HEK293 (cell line): ENCODE data around the gene CRIM1.

Experiments
- KLF10 ChIP-seq: fragments of 450-650 bp; IDR thresholded peaks from 2 replicates; pipeline ENCODE4 v1.5.1; 2018; ENCODE audit warnings: missing biosample characterization, mild to moderate bottlenecking, missing genetic modification characterization
- ZBTB7A ChIP-seq: fragments of 450-650 bp; formaldehyde crosslinking; IDR thresholded peaks from 2 replicates; pipeline ENCODE4 v1.5.1; 2016; ENCODE audit warnings: low read depth, missing biosample characterization, missing genetic modification characterization
- ZNF2 ChIP-seq: fragments of 450-650 bp; formaldehyde crosslinking; IDR thresholded peaks from 2 replicates; pipeline ENCODE4 v1.5.1; 2016; ENCODE audit warnings: missing biosample characterization, missing genetic modification characterization
- TF ChIP-seq, protein P1 (sequence below): fragments of 450-650 bp; formaldehyde crosslinking; IDR thresholded peaks from 2 replicates; pipeline ENCODE4 v1.5.1; 2016; ENCODE audit warnings: missing biosample characterization, missing genetic modification characterization
- TF ChIP-seq, protein P2 (sequence below): fragments of 450-650 bp; formaldehyde crosslinking; IDR thresholded peaks from 2 replicates; pipeline ENCODE4 v1.5.1; 2016; ENCODE audit warnings: missing biosample characterization, missing genetic modification characterization, borderline replicate concordance
- TF ChIP-seq, protein P3 (sequence below): sonication (generic); formaldehyde crosslinking; IDR thresholded peaks from 2 replicates; pipeline ENCODE4 v1.8.1; 2022; ENCODE audit warnings: mild to moderate bottlenecking, moderate library complexity, missing genetic modification reagents

DNA sequence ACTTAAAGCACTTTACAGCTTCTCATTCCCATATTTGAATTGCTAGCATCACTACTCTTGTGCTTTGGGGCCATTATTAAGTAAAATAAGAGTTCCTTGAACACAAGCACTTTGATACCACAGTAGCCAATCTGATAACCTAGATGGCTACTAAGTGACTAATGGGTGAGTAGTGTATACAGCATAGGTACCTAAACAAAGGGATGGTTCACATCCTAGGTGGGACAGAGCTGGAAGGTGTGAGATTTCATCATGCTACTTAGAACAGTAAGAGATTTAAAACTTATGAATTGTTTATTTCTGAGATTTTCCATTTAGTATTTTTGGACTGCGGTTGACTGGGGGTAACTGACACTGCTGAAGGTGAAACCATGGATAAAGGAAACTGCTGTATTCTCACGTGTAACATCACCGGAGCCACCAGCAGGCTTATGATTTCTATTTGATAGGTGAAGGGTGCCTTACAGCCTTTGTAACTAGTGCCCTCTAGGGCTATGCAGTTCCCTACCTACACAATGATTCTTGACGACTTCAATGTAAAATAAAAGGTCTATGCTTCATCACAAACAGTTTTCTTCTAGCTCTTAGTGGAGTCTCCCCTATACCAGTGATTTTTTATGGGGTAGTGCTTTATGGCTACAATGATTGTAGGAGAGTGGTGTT, 22.1 kb upstream of the CRIM1 start:
- TF ChIP-seq ZBTB7A (tag by site-specific recombination), result no peak
- TF ChIP-seq KLF10 (tag by site-specific recombination), result no peak
- TF ChIP-seq, protein P1, sequence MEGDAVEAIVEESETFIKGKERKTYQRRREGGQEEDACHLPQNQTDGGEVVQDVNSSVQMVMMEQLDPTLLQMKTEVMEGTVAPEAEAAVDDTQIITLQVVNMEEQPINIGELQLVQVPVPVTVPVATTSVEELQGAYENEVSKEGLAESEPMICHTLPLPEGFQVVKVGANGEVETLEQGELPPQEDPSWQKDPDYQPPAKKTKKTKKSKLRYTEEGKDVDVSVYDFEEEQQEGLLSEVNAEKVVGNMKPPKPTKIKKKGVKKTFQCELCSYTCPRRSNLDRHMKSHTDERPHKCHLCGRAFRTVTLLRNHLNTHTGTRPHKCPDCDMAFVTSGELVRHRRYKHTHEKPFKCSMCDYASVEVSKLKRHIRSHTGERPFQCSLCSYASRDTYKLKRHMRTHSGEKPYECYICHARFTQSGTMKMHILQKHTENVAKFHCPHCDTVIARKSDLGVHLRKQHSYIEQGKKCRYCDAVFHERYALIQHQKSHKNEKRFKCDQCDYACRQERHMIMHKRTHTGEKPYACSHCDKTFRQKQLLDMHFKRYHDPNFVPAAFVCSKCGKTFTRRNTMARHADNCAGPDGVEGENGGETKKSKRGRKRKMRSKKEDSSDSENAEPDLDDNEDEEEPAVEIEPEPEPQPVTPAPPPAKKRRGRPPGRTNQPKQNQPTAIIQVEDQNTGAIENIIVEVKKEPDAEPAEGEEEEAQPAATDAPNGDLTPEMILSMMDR (tag by site-specific recombination), result no peak
- TF ChIP-seq, protein P2, sequence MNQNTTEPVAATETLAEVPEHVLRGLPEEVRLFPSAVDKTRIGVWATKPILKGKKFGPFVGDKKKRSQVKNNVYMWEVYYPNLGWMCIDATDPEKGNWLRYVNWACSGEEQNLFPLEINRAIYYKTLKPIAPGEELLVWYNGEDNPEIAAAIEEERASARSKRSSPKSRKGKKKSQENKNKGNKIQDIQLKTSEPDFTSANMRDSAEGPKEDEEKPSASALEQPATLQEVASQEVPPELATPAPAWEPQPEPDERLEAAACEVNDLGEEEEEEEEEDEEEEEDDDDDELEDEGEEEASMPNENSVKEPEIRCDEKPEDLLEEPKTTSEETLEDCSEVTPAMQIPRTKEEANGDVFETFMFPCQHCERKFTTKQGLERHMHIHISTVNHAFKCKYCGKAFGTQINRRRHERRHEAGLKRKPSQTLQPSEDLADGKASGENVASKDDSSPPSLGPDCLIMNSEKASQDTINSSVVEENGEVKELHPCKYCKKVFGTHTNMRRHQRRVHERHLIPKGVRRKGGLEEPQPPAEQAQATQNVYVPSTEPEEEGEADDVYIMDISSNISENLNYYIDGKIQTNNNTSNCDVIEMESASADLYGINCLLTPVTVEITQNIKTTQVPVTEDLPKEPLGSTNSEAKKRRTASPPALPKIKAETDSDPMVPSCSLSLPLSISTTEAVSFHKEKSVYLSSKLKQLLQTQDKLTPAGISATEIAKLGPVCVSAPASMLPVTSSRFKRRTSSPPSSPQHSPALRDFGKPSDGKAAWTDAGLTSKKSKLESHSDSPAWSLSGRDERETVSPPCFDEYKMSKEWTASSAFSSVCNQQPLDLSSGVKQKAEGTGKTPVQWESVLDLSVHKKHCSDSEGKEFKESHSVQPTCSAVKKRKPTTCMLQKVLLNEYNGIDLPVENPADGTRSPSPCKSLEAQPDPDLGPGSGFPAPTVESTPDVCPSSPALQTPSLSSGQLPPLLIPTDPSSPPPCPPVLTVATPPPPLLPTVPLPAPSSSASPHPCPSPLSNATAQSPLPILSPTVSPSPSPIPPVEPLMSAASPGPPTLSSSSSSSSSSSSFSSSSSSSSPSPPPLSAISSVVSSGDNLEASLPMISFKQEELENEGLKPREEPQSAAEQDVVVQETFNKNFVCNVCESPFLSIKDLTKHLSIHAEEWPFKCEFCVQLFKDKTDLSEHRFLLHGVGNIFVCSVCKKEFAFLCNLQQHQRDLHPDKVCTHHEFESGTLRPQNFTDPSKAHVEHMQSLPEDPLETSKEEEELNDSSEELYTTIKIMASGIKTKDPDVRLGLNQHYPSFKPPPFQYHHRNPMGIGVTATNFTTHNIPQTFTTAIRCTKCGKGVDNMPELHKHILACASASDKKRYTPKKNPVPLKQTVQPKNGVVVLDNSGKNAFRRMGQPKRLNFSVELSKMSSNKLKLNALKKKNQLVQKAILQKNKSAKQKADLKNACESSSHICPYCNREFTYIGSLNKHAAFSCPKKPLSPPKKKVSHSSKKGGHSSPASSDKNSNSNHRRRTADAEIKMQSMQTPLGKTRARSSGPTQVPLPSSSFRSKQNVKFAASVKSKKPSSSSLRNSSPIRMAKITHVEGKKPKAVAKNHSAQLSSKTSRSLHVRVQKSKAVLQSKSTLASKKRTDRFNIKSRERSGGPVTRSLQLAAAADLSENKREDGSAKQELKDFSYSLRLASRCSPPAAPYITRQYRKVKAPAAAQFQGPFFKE (tag by site-specific recombination), result no peak
- TF ChIP-seq, protein P3, sequence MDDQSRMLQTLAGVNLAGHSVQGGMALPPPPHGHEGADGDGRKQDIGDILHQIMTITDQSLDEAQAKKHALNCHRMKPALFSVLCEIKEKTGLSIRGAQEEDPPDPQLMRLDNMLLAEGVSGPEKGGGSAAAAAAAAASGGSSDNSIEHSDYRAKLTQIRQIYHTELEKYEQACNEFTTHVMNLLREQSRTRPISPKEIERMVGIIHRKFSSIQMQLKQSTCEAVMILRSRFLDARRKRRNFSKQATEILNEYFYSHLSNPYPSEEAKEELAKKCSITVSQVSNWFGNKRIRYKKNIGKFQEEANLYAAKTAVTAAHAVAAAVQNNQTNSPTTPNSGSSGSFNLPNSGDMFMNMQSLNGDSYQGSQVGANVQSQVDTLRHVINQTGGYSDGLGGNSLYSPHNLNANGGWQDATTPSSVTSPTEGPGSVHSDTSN, result no peak
- no peak for TF ChIP-seq ZNF2 (tag by site-specific recombination)
